Small intestine (tissue), 7 donors: Measurements from ENCODE around the gene FXR2. TPM values are rescaled to one million over a fixed set of nuclear protein-coding genes. Genes with fewer than 3 reads are reported as not detected.
"Not testable (repeated sequence)": the region's sequence is repeated elsewhere in the genome, so short reads cannot be mapped to it uniquely, and the experiment has no call there.

Source experiments
- DNase-seq, 2 donors: peaks; one replicate each; pipeline versions ENCODE4 v3.0.0 to v3.0.0-alpha.2; 2013
- FAIRE-seq: peaks from 2 replicates; lab custom pipeline; 2012; peaks lifted over from hg19 to GRCh38; lab: Jason Lieb, UNC
- H3K27ac ChIP-seq, 3 donors: one replicate each; pipeline ENCODE4 v1.5.1; 2013; ENCODE audit warnings: low read length in 2 of 3, mild to moderate bottlenecking in 2 of 3, control low read depth in 1 of 3, inconsistent platforms in 1 of 3, low read depth in 1 of 3, moderate library complexity in 1 of 3
- H3K27me3 ChIP-seq, 3 donors: one replicate each; pipeline ENCODE4 v1.6.1; 2013; ENCODE audit warnings: low read length in 3 of 3, inconsistent platforms in 1 of 3; ENCODE audit not compliant: control insufficient read depth in 3 of 3, insufficient read depth in 3 of 3
- H3K36me3 ChIP-seq, 3 donors: one replicate each; pipeline ENCODE4 v1.6.1; 2013; ENCODE audit warnings: low read length in 3 of 3, inconsistent platforms in 1 of 3, low read depth in 1 of 3, mild to moderate bottlenecking in 1 of 3, moderate library complexity in 1 of 3; ENCODE audit not compliant: control insufficient read depth in 3 of 3, insufficient read depth in 2 of 3
- H3K4me1 ChIP-seq, 3 donors: one replicate each; pipeline ENCODE4 v1.6.1; 2013; ENCODE audit warnings: low read length in 2 of 3, inconsistent platforms in 1 of 3, low read depth in 1 of 3, mild to moderate bottlenecking in 1 of 3, moderate library complexity in 1 of 3; ENCODE audit not compliant: control insufficient read depth in 3 of 3, insufficient read depth in 2 of 3
- H3K4me3 ChIP-seq, 3 donors: one replicate each; pipeline ENCODE4 v1.5.1; 2013; ENCODE audit warnings: low read length in 3 of 3, control low read depth in 1 of 3, inconsistent platforms in 1 of 3, low read depth in 1 of 3, mild to moderate bottlenecking in 1 of 3, moderate library complexity in 1 of 3
- H3K9me3 ChIP-seq, 2 donors: one replicate each; pipeline ENCODE4 v1.6.1; 2013; ENCODE audit warnings: low read depth in 1 of 2, low read length in 1 of 2; ENCODE audit not compliant: control insufficient read depth in 2 of 2, insufficient read depth in 1 of 2
- WGBS, 3 donors: extraction: QIAGEN DNeasy Blood & Tissue Kit; methylation state at CpG; one replicate each; pipeline ENCODE4 v1.1.7; 2013; 5-methylcytosine and 5-hydroxymethylcytosine counted together
- polyA plus RNA-seq, 4 donors: library from polyadenylated mRNA; stranded (reverse) in 3 of 4; unstranded in 1 of 4; fragments of 200-250 nt in 3 of 4; fragments of 120-200 nt in 1 of 4; gene quantifications; one replicate each; pipeline versions ENCODE4 v1.2.1 to v1.2.3, GENCODE V29; 2013
- donor health status: healthy with polysubstance abuse.
- donor health status: control.
- donor health status: control.
- donor health status: Bipolar disorder and iron deficiency.
- donor health status: healthy.

Gene FXR2
- polyA plus RNA-seq, 4 donors: 25.1 to 41.1 (median 30.9) TPM

DNA sequence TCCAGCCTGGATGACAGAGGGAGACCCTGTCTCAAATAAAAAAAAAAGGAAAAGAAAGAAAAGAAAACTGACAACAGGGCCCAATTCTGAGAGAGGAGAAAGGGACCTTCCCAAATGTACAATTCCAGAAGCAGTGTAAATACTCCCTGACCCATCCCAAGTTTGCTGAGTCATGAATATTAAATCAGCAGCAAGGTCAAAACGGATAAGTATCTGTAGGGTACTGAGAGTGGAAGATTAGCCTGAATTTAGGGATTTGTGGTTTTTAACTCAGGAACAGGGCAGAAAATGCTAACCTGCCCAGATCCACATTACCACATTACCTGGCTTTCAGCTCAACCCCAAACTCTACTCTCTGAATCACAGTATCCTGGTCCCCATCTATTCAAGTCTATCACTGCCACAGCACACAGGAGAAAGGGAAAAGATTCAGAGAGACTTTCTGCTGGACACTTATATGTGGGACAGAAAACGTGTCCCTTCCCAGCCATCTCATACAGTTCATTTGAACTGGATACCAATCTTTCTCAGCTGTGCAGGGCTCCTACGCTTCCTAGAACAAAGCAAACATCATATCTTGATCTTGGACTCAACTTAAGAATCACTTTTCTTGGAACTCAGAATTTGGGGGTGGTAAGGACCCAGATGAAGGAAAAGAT is 2.9 kb downstream of the FXR2 start:
- Histone ChIP-seq H3K27me3 (no peaks in the 10 kb centered on the region), H3K9me3 (no peaks in the 10 kb centered on the region), H3K27ac (no peak overlapping the region), H3K36me3 (peaks cover 0 to 20% (median 2%) of the 10 kb centered on the region in 3 donors), H3K4me3 (no peak overlapping the region), H3K4me1 (peaks cover 7 to 15% (median 11%) of the 10 kb centered on the region in 3 donors)
- WGBS, 3 donors: 61 to 65% (median 63%) methylated on average over 3 of the region's 3 CpGs
- no peak for DNase-seq
- no peak for FAIRE-seq

DNA sequence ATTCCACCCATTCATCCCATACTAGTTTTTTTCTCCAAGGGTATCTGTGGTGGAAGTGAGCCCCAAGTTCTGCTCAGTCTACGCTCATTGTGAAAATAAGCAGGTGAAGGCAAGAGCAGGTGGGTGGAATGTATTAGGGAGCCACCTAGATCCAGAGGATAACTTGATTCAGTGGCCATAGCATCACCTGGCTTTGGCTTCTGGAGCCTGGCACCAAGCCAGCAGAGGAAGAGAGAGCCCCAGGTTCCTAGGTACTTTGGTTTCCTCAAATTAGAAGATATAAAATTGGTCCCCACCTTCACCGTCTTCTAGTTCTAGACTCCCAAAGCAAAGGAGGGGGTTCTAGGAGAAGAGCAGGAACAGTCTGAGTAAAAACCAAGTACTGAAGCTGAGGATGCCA is 4.1 kb downstream of the FXR2 start:
- Histone ChIP-seq H3K27me3 (no peaks in the 10 kb centered on the region), H3K4me1 (peaks cover 7 to 15% (median 11%) of the 10 kb centered on the region in 3 donors), H3K9me3 (no peaks in the 10 kb centered on the region), H3K36me3 (peaks cover 0 to 26% (median 2%) of the 10 kb centered on the region in 3 donors), H3K27ac (no peak overlapping the region), H3K4me3 (no peak overlapping the region)
- 98 to 99% (median 98%) methylated on average over 2 of the region's 2 CpGs for WGBS, 3 donors
- FAIRE-seq (no peak), DNase-seq (no peak)

DNA sequence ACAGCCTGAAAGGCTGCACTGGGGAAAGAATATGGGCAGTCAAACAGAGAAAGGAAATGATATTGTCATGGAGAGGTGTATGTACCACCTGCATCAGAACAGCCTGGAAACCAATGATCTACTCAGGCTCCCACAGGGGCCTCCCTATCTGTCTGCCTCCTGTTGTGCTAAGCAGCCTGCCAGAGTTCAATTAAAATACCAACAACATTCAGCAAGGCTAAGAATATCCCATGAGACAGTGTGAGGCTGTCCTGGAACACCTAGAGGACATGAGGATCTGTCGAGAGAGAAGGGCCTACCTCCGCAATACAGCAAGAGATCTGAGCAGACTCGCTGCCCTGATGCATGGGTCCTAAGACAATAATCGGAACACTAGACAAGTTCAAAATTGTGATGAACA is 8.4 kb downstream of the FXR2 start:
- no peaks in the 10 kb centered on the region for H3K27me3 ChIP-seq
- no peaks in the 10 kb centered on the region for H3K4me1 ChIP-seq
- no peak overlapping the region for H3K4me3 ChIP-seq
- no peaks in the 10 kb centered on the region for H3K9me3 ChIP-seq
- H3K27ac ChIP-seq: no peak overlapping the region
- peaks cover 5 to 60% (median 9%) of the 10 kb centered on the region in 3 donors for H3K36me3 ChIP-seq
- WGBS, 3 donors: 96 to 99% (median 97%) methylated on average over 4 of the region's 4 CpGs
- FAIRE-seq: no peak
- DNase-seq: no peak

- not testable (repeated sequence) for H3K4me1 ChIP-seq, H3K27ac ChIP-seq, H3K4me3 ChIP-seq, H3K27me3 ChIP-seq, H3K9me3 ChIP-seq, DNase-seq, FAIRE-seq
- peaks cover 17 to 85% (median 32%) of the 10 kb centered on the region in 3 donors for H3K36me3 ChIP-seq
- WGBS, 3 donors: 16 to 63% (median 56%) methylated on average over 5 of the region's 5 CpGs
Observed at GRCh38 chr17:7597561-7597960, 17.1 kb downstream of the FXR2 start.

DNA sequence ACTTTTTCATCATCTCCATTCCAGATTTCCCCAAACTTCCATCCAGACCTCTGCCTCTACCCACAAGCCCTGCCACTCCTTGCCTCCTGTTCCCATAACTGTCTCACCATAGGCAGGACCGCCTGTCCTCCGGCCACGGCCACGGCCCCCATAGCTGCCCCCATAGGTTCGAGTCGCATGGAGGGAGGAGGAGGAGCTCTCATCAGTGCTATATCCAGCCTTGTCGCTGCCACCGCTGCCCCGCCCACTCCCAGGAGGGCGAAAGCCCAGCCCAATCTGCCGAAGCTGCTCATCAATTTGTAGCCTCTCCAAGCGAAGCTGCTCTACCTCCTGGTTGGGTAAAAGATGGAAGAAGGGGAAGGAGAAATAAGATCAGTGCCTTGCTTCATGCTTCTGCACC is 21.4 kb downstream of the FXR2 start:
- 86 to 90% (median 89%) methylated on average over 12 of the region's 12 CpGs for WGBS, 3 donors
- no peak overlapping the region for H3K4me3 ChIP-seq
- H3K36me3 ChIP-seq: peaks cover 26 to 89% (median 32%) of the 10 kb centered on the region in 3 donors
- peaks cover 0 to 12% (median 0%) of the 10 kb centered on the region in 3 donors for H3K4me1 ChIP-seq
- no peak overlapping the region for H3K27ac ChIP-seq
- DNase-seq: no peak
- H3K9me3 ChIP-seq: no peaks in the 10 kb centered on the region
- no peaks in the 10 kb centered on the region for H3K27me3 ChIP-seq
- FAIRE-seq: no peak

DNA sequence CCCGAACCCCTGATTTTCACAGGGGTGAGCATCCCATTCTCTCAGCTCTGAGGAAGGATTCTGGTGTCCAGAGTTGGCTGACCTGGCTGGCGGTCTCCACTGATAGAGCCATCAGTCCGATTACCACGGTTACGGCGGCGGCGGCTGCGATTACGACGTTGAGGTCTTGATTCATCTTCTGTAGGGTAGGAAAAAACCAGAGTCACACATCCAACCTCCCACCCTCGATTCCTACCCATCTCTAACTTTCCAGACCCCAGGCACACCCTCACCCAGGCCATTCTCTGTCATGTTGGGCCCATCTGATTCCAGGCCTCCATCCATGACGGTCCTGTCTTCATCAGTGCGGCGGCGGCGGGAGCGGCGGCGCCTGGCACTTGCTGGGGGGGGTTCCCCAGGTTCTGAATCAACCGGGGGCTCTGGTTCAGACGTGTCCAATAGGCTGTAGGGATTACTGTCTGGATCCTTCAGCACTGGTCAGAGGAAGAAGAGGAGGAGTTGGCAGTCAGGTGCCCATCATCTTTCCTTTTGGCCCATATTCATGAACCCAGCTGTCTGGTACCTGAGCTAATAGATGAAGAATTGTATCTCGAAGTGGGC is 22.2 kb downstream of the FXR2 start:
- Histone ChIP-seq H3K27ac (no peak overlapping the region), H3K4me3 (no peak overlapping the region), H3K36me3 (peaks cover 26 to 92% (median 35%) of the 10 kb centered on the region in 3 donors), H3K9me3 (no peaks in the 10 kb centered on the region), H3K4me1 (peaks cover 0 to 13% (median 0%) of the 10 kb centered on the region in 3 donors), H3K27me3 (no peaks in the 10 kb centered on the region)
- no peak for DNase-seq
- 91 to 93% (median 92%) methylated on average over 23 of the region's 23 CpGs for WGBS, 3 donors
- FAIRE-seq: no peak

DNA sequence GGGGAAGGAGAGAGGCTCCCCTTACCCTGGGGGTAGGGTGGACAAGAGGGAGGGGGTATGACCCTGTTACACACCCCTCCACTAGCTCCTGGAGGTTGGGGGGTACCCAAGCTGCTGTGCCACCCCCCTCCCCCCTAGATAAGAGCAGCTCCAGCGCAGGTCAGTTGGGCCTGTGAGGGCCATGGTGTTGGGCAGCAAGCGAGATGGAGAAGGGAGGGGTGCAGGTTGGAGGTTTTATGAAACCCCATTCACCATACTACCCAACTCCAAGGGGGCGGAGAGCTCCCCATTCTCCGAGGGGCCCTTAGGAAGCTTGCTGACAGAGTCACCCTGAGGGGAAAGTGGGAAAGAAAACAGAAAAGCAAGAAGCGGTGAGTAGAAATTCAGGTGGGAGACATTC is 23.1 kb downstream of the FXR2 start:
- Histone ChIP-seq H3K9me3 (no peaks in the 10 kb centered on the region), H3K4me1 (peaks cover 0 to 16% (median 0%) of the 10 kb centered on the region in 3 donors), H3K27ac (no peak overlapping the region), H3K36me3 (peaks cover 26 to 96% (median 37%) of the 10 kb centered on the region in 3 donors), H3K27me3 (no peaks in the 10 kb centered on the region), H3K4me3 (no peak overlapping the region)
- FAIRE-seq (no peak), DNase-seq (no peak)
- 88 to 89% (median 89%) methylated on average over 4 to 5 of the region's 5 CpGs for WGBS, 3 donors

DNA sequence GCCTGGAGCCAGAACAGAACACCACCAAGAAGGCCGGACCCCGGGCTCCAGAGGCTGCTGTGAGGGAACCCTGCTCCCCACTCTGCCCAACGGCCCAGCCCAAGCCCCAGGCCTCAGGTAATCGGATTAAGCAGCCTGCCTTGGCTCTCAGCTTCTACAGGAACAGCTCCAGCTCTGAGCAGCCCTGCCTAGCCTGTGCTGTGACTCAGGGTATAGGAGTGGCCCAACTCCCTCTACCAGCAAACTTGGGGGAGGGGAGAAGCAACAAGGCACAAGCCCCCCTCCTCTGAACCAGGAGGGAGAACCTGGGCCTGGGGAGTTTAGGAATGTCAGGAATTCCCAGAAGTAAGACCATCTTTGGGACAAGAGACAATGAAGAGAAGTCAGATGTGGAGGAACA is 24.0 kb downstream of the FXR2 start:
- Histone ChIP-seq H3K36me3 (peaks cover 25 to 96% (median 36%) of the 10 kb centered on the region in 3 donors), H3K9me3 (no peaks in the 10 kb centered on the region), H3K4me1 (peaks cover 0 to 16% (median 0%) of the 10 kb centered on the region in 3 donors), H3K4me3 (no peak overlapping the region), H3K27ac (no peak overlapping the region), H3K27me3 (no peaks in the 10 kb centered on the region)
- no peak for DNase-seq
- WGBS, 3 donors: 81 to 93% (median 90%) methylated on average over 4 of the region's 4 CpGs
- no peak for FAIRE-seq
